Stimulated activated naive CD8-positive, alpha-beta T cell treated with anti-CD3 and anti-CD28 coated beads, Interleukin-15, Interleukin-2, amounts not matched to agents 100 ng/mL and 50 ng/mL, for 24 hours (primary cell): Measurements from ENCODE around the gene ADGRG6.
"Not testable (repeated sequence)": the region's sequence is repeated elsewhere in the genome, so short reads cannot be mapped to it uniquely, and the experiment has no call there.

Experiments
- H3K27ac Mint-ChIP-seq: one replicate; pipeline ENCODE4 v1.8.0; 2021; ENCODE audit warnings: mild to moderate bottlenecking, mixed read lengths
- H3K27me3 Mint-ChIP-seq: one replicate; pipeline ENCODE4 v1.8.0; 2021; ENCODE audit warnings: mixed read lengths
- H3K36me3 Mint-ChIP-seq: one replicate; pipeline ENCODE4 v1.8.0; 2021; ENCODE audit warnings: low read depth, mixed read lengths
- H3K4me1 Mint-ChIP-seq: one replicate; pipeline ENCODE4 v1.8.0; 2021; ENCODE audit warnings: low read depth, mixed read lengths
- H3K4me3 Mint-ChIP-seq: one replicate; pipeline ENCODE4 v1.8.0; 2021; ENCODE audit warnings: mild to moderate bottlenecking, mixed read lengths
- H3K9me3 Mint-ChIP-seq: one replicate; pipeline ENCODE4 v1.8.0; 2021; ENCODE audit warnings: mixed read lengths

ADGRG6 gene

GRCh38 chr6:142280927-142281326 is 20.9 kb upstream of the ADGRG6 start:
- Mint-ChIP-seq H3K27me3 (peaks cover 6% of the 10 kb centered on the region), H3K36me3 (no peaks in the 10 kb centered on the region), H3K27ac (no peak overlapping the region), H3K9me3 (peaks cover 4% of the 10 kb centered on the region), H3K4me1 (no peaks in the 10 kb centered on the region), H3K4me3 (no peak overlapping the region)

GRCh38 chr6:142283138-142283537 is 18.7 kb upstream of the ADGRG6 start:
- not testable (repeated sequence) for H3K36me3 Mint-ChIP-seq, H3K4me1 Mint-ChIP-seq, H3K9me3 Mint-ChIP-seq, H3K4me3 Mint-ChIP-seq, H3K27me3 Mint-ChIP-seq, H3K27ac Mint-ChIP-seq

GRCh38 chr6:142284419-142284818 is 17.4 kb upstream of the ADGRG6 start:
- Mint-ChIP-seq H3K4me3 (no peak overlapping the region), H3K36me3 (no peaks in the 10 kb centered on the region), H3K27ac (no peak overlapping the region), H3K9me3 (peaks cover 4% of the 10 kb centered on the region), H3K4me1 (no peaks in the 10 kb centered on the region), H3K27me3 (peaks cover 6% of the 10 kb centered on the region)

GRCh38 chr6:142285235-142286087 is 16.3 kb upstream of the ADGRG6 start:
- H3K27ac Mint-ChIP-seq = no peak overlapping the region
- H3K27me3 Mint-ChIP-seq = peaks cover 6% of the 10 kb centered on the region
- no peak overlapping the region for H3K4me3 Mint-ChIP-seq
- H3K9me3 Mint-ChIP-seq = peaks cover 4% of the 10 kb centered on the region
- H3K4me1 Mint-ChIP-seq = no peaks in the 10 kb centered on the region
- H3K36me3 Mint-ChIP-seq = no peaks in the 10 kb centered on the region

GRCh38 chr6:142286088-142286409 is 15.8 kb upstream of the ADGRG6 start:
- no peak overlapping the region for H3K4me3 Mint-ChIP-seq
- no peaks in the 10 kb centered on the region for H3K36me3 Mint-ChIP-seq
- H3K9me3 Mint-ChIP-seq = peaks cover 4% of the 10 kb centered on the region
- H3K4me1 Mint-ChIP-seq = no peaks in the 10 kb centered on the region
- H3K27me3 Mint-ChIP-seq = peaks cover 6% of the 10 kb centered on the region
- H3K27ac Mint-ChIP-seq = no peak overlapping the region

- H3K27me3 Mint-ChIP-seq = no peaks in the 10 kb centered on the region
- H3K27ac Mint-ChIP-seq = no peak overlapping the region
- no peaks in the 10 kb centered on the region for H3K4me1 Mint-ChIP-seq
- H3K36me3 Mint-ChIP-seq = no peaks in the 10 kb centered on the region
- H3K4me3 Mint-ChIP-seq = no peak overlapping the region
- H3K9me3 Mint-ChIP-seq = no peaks in the 10 kb centered on the region
Observed at GRCh38 chr6:142289687-142290086, 12.1 kb upstream of the ADGRG6 start.

GRCh38 chr6:142290851-142291250 is 11.0 kb upstream of the ADGRG6 start:
- no peaks in the 10 kb centered on the region for H3K9me3 Mint-ChIP-seq
- H3K27me3 Mint-ChIP-seq = no peaks in the 10 kb centered on the region
- no peak overlapping the region for H3K27ac Mint-ChIP-seq
- H3K36me3 Mint-ChIP-seq = no peaks in the 10 kb centered on the region
- no peaks in the 10 kb centered on the region for H3K4me1 Mint-ChIP-seq
- H3K4me3 Mint-ChIP-seq = no peak overlapping the region

- Mint-ChIP-seq H3K4me3 (no peak overlapping the region), H3K4me1 (no peaks in the 10 kb centered on the region), H3K27me3 (no peaks in the 10 kb centered on the region), H3K27ac (no peak overlapping the region), H3K36me3 (no peaks in the 10 kb centered on the region), H3K9me3 (no peaks in the 10 kb centered on the region)
Observed at GRCh38 chr6:142291512-142291911, 10.3 kb upstream of the ADGRG6 start.

GRCh38 chr6:142292166-142292924 is 9.5 kb upstream of the ADGRG6 start:
- Mint-ChIP-seq H3K27me3 (no peaks in the 10 kb centered on the region), H3K27ac (no peak overlapping the region), H3K4me3 (no peak overlapping the region), H3K9me3 (no peaks in the 10 kb centered on the region), H3K36me3 (no peaks in the 10 kb centered on the region), H3K4me1 (no peaks in the 10 kb centered on the region)

GRCh38 chr6:142293121-142293520 is 8.7 kb upstream of the ADGRG6 start:
- no peak overlapping the region for H3K4me3 Mint-ChIP-seq
- no peaks in the 10 kb centered on the region for H3K9me3 Mint-ChIP-seq
- H3K27ac Mint-ChIP-seq = no peak overlapping the region
- H3K36me3 Mint-ChIP-seq = no peaks in the 10 kb centered on the region
- H3K4me1 Mint-ChIP-seq = no peaks in the 10 kb centered on the region
- no peaks in the 10 kb centered on the region for H3K27me3 Mint-ChIP-seq

GRCh38 chr6:142294679-142295078 is 7.1 kb upstream of the ADGRG6 start:
- Mint-ChIP-seq H3K4me3 (no peak overlapping the region), H3K36me3 (no peaks in the 10 kb centered on the region), H3K4me1 (no peaks in the 10 kb centered on the region), H3K27ac (no peak overlapping the region), H3K9me3 (no peaks in the 10 kb centered on the region), H3K27me3 (no peaks in the 10 kb centered on the region)

GRCh38 chr6:142296975-142297604 is 4.7 kb upstream of the ADGRG6 start:
- Mint-ChIP-seq H3K9me3 (no peaks in the 10 kb centered on the region), H3K4me3 (no peak overlapping the region), H3K36me3 (no peaks in the 10 kb centered on the region), H3K4me1 (peaks cover 6% of the 10 kb centered on the region), H3K27ac (no peak overlapping the region), H3K27me3 (peaks cover 11% of the 10 kb centered on the region)

- peaks cover 12% of the 10 kb centered on the region for H3K4me1 Mint-ChIP-seq
- no peaks in the 10 kb centered on the region for H3K36me3 Mint-ChIP-seq
- no peak overlapping the region for H3K27ac Mint-ChIP-seq
- H3K27me3 Mint-ChIP-seq = peaks cover 12% of the 10 kb centered on the region
- H3K4me3 Mint-ChIP-seq = no peak overlapping the region
- no peaks in the 10 kb centered on the region for H3K9me3 Mint-ChIP-seq
Observed at GRCh38 chr6:142297605-142297995, 4.2 kb upstream of the ADGRG6 start.

- H3K4me3 Mint-ChIP-seq = no peak overlapping the region
- no peak overlapping the region for H3K27ac Mint-ChIP-seq
- H3K4me1 Mint-ChIP-seq = peaks cover 14% of the 10 kb centered on the region
- no peaks in the 10 kb centered on the region for H3K9me3 Mint-ChIP-seq
- peaks cover 18% of the 10 kb centered on the region for H3K27me3 Mint-ChIP-seq
- H3K36me3 Mint-ChIP-seq = no peaks in the 10 kb centered on the region
Observed at GRCh38 chr6:142297996-142298753, 3.6 kb upstream of the ADGRG6 start.

GRCh38 chr6:142300302-142300701 is 1.5 kb upstream of the ADGRG6 start:
- Mint-ChIP-seq H3K27ac (no peak overlapping the region), H3K36me3 (no peaks in the 10 kb centered on the region), H3K4me1 (peaks cover 14% of the 10 kb centered on the region), H3K27me3 (peaks cover 20% of the 10 kb centered on the region), H3K4me3 (no peak overlapping the region), H3K9me3 (no peaks in the 10 kb centered on the region)
